Skin of body (tissue), 2 donors: ENCODE results near the gene KIF4A. TPM values are rescaled to one million over a fixed set of nuclear protein-coding genes. Genes with fewer than 3 reads are reported as not detected.
"Not testable (repeated sequence)": the region's sequence is repeated elsewhere in the genome, so short reads cannot be mapped to it uniquely, and the experiment has no call there.

ENCODE experiments used
- DNase-seq: peaks from one replicate; lab custom pipeline; 2025; lab: John Stamatoyannopoulos, UW
- total RNA-seq: library from RNA; depleted of rRNA; stranded (reverse); fragments of >200 nt; gene quantifications from one replicate; pipeline ENCODE4 v1.2.3, GENCODE V29; 2014

KIF4A gene
- total RNA-seq, 1 donor from 2014 or later, result 5.8 TPM

DNA sequence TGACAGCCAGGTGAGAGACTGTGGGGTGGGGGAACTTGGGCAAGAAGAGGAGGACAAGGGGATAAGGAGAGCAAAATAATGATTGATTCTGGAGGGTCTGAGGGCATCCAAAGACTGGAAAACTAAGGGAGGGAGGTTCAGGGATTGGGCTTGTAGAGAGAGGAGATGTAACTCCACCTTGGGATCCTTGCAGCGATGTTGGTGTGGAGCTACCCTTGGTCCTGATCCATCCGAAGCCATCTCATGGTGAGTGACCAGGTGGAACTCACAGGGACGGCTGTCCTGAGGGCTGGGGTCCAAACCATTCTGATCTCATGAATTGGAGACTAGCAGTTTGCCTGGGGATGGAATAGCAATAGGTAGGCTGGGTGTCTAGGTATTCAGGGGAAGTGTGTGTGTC, 9.3 kb upstream of the KIF4A start:
- DNase-seq, result no peak

DNA sequence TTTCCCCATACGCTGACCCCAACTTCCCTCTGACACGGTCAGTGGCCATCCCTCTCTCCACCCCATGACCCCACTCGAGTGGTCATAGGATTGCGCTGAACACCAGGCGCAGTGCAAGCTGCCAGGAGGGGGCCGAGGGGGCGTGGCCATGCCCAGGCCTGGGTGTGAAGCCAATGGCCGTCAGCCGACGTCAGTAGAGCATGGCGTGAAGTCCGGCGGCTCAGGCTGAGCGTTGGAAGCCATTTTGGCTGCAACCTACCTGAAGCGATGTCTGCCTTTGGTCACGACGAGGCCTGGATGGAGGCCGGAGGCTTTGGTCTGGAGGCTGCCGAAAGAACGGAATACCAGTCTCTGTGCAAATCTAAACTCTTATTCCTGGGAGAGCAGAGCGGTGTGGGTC, 8.0 kb upstream of the KIF4A start, which contains the start of gene RAB41:
Gene RAB41, plus strand, starts transcription at position 222 of the 400 bp plus-strand sequence. Its CDS starts 46 bp downstream, at position 268.
- no peak for DNase-seq

GRCh38 chrX:70289168-70289792, 624 bp upstream of the KIF4A start:
- DNase-seq, result no peak

- DNase-seq, result no peak
Measured at GRCh38 chrX:70292788-70293187, 2.9 kb downstream of the KIF4A start.

DNA sequence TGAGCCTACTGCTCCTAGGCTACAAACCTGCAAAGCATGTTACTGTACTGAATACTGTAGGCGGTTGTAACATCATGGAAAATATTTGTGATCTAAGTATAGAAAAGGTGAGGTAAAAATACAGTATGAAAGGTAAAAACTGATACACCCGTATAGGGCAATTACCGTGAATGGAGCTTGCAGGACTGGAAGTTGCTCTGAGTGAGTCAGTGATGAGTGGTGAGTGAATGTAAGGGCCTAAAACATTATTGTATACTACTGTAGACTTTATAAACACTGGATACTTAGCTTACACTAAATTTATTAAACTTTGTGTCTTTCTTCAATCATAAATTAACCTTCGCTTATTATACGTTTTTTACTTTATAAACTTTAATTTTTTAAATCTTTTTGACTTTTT, 3.7 kb downstream of the KIF4A start:
- no peak for DNase-seq

DNA sequence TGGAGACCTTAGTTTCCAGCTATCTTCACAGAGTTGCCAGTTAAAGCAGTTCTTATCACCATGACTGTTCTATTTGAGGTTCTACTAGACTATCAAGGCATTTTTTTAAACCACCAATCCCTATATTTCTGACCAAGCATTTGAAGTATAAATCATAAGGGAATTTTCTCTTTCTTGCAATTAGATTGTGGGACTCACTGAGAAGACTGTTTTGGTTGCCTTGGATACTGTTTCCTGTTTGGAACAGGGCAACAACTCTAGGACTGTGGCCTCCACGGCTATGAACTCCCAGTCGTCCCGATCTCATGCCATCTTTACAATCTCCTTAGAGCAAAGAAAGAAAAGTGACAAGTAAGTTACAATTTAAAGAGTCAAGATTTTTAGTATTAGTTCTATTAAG, 11.8 kb downstream of the KIF4A start:
- DNase-seq, result no peak

GRCh38 chrX:70313503-70313902, 23.6 kb downstream of the KIF4A start:
- DNase-seq, result no peak

DNA sequence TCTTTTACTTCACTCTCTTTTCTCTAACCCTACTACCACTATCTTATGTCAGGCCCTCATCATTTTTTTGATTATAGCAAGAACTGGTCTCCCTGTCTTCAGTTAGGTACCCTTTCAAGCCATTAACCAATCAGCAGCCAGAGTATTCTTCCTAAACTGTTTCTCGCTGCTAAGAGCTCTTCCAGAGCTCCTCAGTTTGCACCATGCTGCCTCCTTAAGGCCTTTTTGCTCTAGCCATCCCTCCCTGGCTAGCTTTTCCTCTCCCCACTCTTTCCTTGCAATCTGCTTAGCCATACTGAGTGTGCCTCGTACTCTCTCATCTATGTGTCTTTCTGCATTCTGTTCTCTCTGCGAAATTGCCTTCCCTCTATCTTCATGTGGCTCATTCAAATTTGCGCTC, 32.9 kb downstream of the KIF4A start:
- DNase-seq, result no peak

DNA sequence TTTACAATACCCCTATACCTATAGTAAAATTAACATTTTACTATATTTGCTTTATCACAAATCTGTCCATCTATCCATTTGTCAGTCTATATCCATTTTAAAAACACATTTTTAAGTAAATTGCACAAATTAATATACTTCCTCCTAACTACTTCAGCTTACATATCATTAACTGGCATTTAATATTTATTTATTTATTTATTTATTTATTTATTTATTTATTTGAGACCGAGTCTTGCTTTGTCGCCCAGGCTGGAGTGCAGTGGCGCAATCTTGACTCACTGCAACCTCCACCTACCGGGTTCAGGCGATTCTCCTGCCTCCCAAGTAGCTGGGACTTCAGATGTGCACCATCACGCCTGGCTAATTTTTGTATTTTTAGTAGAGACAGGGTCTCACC, 33.7 kb downstream of the KIF4A start:
- not testable (repeated sequence) for DNase-seq

- DNase-seq, result no peak
Measured at GRCh38 chrX:70324326-70324725, 34.4 kb downstream of the KIF4A start.

DNA sequence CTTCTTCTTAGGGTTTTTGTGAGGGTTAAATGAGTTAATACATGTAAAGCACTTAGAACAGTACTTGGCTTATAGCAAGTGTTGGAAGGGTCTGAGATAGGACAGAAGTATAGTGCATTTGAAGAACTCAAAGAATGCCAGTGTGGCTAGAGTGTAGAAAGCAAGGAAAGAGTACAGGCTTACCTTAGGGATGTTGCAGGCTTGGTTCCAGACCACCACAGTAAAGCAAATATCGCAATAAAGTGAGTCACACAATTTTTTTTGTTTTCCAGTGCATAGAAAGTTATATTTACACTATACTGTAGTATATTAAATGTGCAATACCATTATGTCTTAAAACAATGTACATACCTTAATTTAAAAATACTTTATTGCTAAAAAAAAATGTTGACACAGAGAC, 41.3 kb downstream of the KIF4A start:
- no peak for DNase-seq

DNA sequence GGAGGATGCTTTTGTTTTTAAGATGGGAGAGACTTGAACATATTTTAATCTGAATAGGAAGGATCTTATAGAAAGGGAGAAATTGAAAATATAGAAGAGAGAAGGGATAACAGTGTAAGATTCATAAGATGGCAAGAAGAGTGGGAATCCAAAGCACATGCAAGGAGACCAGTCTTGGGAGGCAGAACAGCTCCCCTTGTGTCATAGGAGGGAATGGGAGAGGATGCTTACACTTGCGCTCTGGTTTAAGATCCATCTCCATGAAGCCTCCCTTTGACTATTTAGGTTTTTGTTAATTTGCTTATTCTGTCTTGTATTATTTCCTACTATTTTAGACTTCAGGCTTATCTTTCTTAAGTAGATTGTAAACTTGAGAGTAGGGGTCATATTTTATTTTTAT, 42.7 kb downstream of the KIF4A start:
- DNase-seq, result no peak

- no peak for DNase-seq
Measured at GRCh38 chrX:70336767-70337166, 46.9 kb downstream of the KIF4A start.

DNA sequence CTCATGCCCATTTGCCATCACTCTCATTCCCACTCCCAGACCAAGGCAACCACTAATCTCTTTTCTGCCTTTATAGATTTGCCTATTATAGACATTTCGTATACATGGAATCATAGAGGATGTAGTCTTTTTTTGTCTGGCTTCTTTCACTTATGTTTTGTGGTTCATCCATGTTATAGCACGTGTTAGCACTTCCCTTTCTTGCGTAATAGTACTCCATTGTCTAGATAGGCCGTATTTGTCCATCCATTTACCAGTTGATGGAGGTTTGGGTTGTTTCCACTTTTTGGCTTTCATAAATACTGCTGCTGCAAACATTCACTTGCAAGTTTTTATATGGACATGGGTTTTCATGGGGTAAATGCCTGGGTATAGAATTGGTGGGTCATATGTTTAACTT, 48.4 kb downstream of the KIF4A start:
- no peak for DNase-seq

- DNase-seq, result no peak
Measured at GRCh38 chrX:70343435-70343834, 53.5 kb downstream of the KIF4A start.

DNA sequence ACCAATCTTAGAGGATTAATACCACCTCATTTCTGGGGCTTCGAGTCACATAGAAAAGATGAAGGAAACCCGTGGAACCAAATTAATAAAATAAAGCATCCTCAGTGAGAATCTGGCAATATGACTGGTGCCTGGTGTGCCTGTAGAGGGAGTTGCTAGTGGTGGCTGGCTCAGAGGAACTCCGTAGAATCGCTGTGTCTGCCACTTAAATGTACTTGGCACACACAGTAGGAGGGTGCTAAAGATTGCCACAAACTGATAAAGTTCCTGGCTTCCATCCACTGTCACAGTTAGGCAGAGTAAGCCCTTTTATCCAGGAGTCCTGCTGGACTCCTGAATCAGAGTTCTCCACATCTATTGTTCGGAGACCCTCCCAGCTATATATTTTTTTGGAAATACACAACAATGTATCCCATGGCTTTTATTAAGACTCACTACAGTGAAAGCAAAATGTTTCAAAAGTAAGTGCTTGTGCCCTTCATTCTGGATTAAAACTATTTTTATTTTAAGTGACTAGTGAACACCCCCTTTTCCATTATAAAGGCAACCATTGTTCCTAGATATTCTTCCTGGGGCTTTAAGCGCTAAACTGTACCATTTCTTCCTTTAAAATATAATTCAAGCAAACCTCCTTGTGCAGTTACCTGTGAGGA, 56.6 kb downstream of the KIF4A start:
- DNase-seq, result no peak

DNA sequence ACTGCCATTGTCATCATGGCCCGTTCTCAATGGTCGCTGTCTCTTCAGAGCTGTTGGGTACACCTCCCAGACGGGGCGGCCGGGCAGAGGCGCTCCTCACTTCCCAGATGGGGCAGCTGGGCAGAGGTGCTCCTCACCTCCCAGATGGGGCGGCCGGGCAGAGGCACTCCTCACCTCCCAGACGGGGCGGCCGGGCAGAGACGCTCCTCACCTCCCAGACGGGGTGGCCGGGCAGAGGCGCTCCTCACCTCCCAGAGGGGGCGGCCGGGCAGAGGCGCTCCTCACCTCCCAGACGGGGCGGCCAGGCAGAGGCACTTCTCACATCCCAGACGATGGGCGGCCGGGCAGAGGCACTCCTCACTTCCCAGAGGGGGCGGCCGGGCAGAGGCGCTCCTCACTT, 58.9 kb downstream of the KIF4A start:
- not testable (repeated sequence) for DNase-seq

DNA sequence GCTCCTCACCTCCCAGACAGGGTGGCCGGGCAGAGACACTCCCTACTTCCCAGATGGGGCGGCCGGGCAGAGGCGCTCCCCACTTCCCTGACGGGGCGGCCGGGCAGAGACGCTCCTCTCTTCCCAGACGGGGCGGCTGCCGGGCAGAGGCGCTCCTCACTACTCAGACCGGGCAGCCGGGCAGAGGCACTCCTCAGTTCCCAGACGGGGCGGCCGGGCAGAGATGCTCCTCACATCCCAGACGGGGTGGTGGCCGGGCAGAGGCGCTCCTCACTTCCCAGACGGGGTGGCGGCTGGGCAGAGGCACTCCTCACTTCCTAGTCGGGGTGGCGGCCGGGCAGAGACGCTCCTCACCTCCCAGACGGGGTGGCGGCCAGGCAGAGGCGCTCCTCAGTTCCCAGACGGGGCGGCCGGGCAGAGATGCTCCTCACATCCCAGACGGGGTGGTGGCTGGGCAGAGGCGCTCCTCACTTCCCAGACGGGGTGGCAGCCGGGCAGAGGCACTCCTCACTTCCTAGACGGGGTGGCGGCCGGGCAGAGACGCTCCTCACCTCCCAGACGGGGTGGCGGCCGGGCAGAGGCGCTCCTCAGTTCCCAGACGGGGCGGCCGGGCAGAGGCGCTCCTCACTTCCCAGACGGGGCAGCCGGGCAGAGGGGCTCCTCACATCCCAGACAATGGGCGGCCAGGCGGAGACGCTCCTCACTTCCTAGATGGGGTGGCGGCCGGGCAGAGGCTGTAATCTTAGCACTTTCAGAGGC, 59.6 kb downstream of the KIF4A start:
- DNase-seq, result not testable (repeated sequence)

- DNase-seq, result no peak
Measured at GRCh38 chrX:70352496-70352895, 62.6 kb downstream of the KIF4A start.

GRCh38 chrX:70353514-70353913, 63.6 kb downstream of the KIF4A start:
- DNase-seq, result no peak

DNA sequence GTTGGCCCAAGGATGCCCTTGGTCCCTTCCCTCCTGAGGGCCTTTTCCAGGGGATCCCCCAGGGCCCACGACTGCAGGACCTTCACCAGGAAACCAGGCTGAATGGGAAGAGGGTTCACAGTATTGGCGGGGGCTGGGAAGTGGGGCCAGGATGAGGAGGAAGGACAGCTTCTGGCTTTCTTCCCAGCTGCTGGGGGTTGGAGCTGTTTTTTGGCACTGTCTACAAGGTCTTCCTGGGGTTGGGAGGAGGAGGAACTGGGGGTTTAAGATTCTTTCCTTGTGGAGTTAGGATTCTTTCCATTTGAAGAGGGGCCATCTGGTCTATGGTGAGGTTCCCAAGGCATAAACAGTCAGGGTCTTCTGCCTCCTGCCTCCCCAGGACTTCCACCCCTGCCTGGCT, 64.8 kb downstream of the KIF4A start:
- no peak for DNase-seq

DNA sequence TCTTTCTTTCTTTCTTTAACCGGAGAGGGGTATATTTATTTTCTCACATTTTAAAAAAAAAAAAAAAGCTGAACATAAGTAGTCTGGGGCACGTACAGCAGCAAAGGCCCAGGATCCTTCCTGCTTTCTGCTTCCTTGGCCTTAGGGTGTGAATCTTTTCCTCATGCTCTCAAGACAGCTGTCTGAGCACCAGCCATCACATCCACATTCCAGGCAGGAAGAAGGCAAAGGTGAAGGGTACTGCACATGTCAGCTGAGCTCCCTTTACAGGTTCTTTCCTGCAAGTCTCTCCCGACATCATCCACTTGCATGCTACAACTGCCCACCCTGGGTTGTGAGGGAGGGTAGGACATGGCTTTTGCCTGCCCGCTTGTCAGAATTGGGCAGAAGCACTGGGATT, 69.6 kb downstream of the KIF4A start:
- DNase-seq, result no peak

DNA sequence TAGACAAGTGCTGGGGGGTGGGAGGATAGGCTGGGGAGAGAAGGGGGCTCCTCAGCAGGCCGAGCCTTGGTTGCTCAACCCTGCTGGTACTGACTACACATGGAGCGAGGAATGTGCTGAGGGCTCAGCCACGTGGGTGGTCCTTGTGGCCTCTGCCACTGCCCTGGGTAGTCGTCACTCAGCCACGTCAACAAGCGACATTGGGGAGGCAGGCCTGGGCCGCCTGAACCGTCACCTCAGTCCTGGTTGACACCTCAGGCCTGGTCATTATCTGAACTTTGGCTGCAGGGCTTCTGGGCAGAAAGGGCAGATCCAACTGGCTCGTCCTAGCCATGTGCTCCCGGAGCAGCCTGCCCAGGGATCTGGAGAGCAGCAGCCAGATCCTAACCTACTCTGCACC, 70.5 kb downstream of the KIF4A start:
- DNase-seq, result no peak
